OCI-LY7 (cell line): ENCODE data around the gene B4GALNT4. TPM values are rescaled to one million over a fixed set of nuclear protein-coding genes. Genes with fewer than 3 reads are reported as not detected.

ENCODE experiments used
- BruUV-seq: library from RNA; stranded (reverse); fragments of 400-500 nt; replicated peaks from 2 replicates; lab custom pipeline; 2021; lab: Mats Ljungman, UMichigan
- CTCF ChIA-PET: fragments of 300-600 bp; sonication (Branson Sonifier 250); formaldehyde crosslinking; loops from one replicate; lab custom pipeline; 2022; ENCODE audit warnings: antibody characterized with exemption; ENCODE audit not compliant: unreplicated experiment; lab: Charles Lee
- POLR2A ChIA-PET: fragments of 300-600 bp; sonication (Branson Sonifier 250); formaldehyde crosslinking; loops from one replicate; lab custom pipeline; 2022; ENCODE audit warnings: antibody characterized with exemption; lab: Charles Lee
- DNase-seq: peaks from one replicate; pipeline ENCODE4 v3.0.0-alpha.2; 2015; ENCODE audit warnings: low spot score
- H2AFZ ChIP-seq: fragments of 200-600 bp; sonication (generic), shearing (Covaris generic); 2 replicates; pipeline ENCODE4 v1.6.1; 2014; ENCODE audit warnings: mild to moderate bottlenecking, antibody characterized with exemption, low read length, moderate library complexity
- H3K27ac ChIP-seq: fragments of 200-600 bp; sonication (generic); 2 replicates; pipeline ENCODE4 v1.5.1; 2014; ENCODE audit warnings: mixed run types, low read depth, mild to moderate bottlenecking, moderate library complexity, low read length, inconsistent platforms; ENCODE audit not compliant: poor library complexity, severe bottlenecking
- H3K36me3 ChIP-seq: fragments of 200-600 bp; sonication (generic); 2 replicates; pipeline ENCODE4 v1.6.1; 2014; ENCODE audit warnings: mild to moderate bottlenecking, antibody characterized with exemption, low read length, moderate library complexity, mixed read lengths; ENCODE audit not compliant: insufficient read depth
- H3K4me1 ChIP-seq: fragments of 200-600 bp; sonication (generic); 2 replicates; pipeline ENCODE4 v1.5.1; 2014; ENCODE audit warnings: mild to moderate bottlenecking, low read length; ENCODE audit not compliant: insufficient read depth, poor library complexity, severe bottlenecking
- H3K4me2 ChIP-seq: fragments of 200-600 bp; sonication (generic); 2 replicates; pipeline ENCODE4 v1.6.1; 2014; ENCODE audit warnings: mild to moderate bottlenecking, low read length
- H3K4me3 ChIP-seq: fragments of 200-600 bp; sonication (generic); 2 replicates; pipeline ENCODE4 v1.5.1; 2014; ENCODE audit warnings: mild to moderate bottlenecking, low read depth, low read length; ENCODE audit not compliant: poor library complexity, severe bottlenecking
- H3K79me2 ChIP-seq: fragments of 200-600 bp; sonication (generic); 2 replicates; pipeline ENCODE4 v1.6.1; 2016; ENCODE audit warnings: low read depth, mild to moderate bottlenecking, low read length, moderate library complexity, mixed read lengths; ENCODE audit not compliant: insufficient read depth
- H3K9me2 ChIP-seq: fragments of 200-600 bp; sonication (generic); 2 replicates; pipeline ENCODE4 v1.6.1; 2016; ENCODE audit warnings: mild to moderate bottlenecking, low read length, mixed read lengths; ENCODE audit not compliant: insufficient read depth
- H3K9me3 ChIP-seq: fragments of 200-600 bp; sonication (generic); 2 replicates; pipeline ENCODE4 v1.6.1; 2014; ENCODE audit warnings: mild to moderate bottlenecking, mixed run types, low read length, mixed read lengths
- H4K20me1 ChIP-seq: fragments of 200-600 bp; sonication (generic); 2 replicates; pipeline ENCODE4 v1.6.1; 2014; ENCODE audit warnings: mild to moderate bottlenecking, antibody characterized with exemption, low read length, moderate library complexity, mixed read lengths; ENCODE audit not compliant: insufficient read depth
- EZH2phosphoT487 ChIP-seq: fragments of 200-600 bp; sonication (generic); IDR thresholded peaks from 2 replicates; pipeline ENCODE4 v1.6.1; 2018; ENCODE audit warnings: low read depth, borderline replicate concordance, mild to moderate bottlenecking, mixed run types, antibody characterized with exemption, low read length, moderate library complexity, mixed read lengths
- intact Hi-C: fragments of 100-400 bp; cut with micrococcal nuclease; formaldehyde crosslinking; loops from one replicate; pipeline ENCODE4 v1.10.0; 2022; ENCODE audit not compliant: unreplicated experiment
- total RNA-seq, 2 experiments: library from RNA; depleted of rRNA in 1 of 2; stranded (reverse); fragments of >200 nt in 1 of 2; shearing (Covaris generic) in 1 of 2; gene quantifications; 2 replicates each; pipeline ENCODE4 v1.2.3, GENCODE V29; 2014 to 2022
- TF ChIP-seq, protein P1 (sequence below): fragments of 200-600 bp; sonication (generic); conservative IDR thresholded peaks from 2 replicates; pipeline ENCODE4 v1.5.1; 2014; ENCODE audit warnings: mild to moderate bottlenecking, antibody characterized with exemption, low read length, moderate library complexity, mixed read lengths

Gene B4GALNT4
- total RNA-seq, 2 experiments from 2014 or later, result not detected

DNA sequence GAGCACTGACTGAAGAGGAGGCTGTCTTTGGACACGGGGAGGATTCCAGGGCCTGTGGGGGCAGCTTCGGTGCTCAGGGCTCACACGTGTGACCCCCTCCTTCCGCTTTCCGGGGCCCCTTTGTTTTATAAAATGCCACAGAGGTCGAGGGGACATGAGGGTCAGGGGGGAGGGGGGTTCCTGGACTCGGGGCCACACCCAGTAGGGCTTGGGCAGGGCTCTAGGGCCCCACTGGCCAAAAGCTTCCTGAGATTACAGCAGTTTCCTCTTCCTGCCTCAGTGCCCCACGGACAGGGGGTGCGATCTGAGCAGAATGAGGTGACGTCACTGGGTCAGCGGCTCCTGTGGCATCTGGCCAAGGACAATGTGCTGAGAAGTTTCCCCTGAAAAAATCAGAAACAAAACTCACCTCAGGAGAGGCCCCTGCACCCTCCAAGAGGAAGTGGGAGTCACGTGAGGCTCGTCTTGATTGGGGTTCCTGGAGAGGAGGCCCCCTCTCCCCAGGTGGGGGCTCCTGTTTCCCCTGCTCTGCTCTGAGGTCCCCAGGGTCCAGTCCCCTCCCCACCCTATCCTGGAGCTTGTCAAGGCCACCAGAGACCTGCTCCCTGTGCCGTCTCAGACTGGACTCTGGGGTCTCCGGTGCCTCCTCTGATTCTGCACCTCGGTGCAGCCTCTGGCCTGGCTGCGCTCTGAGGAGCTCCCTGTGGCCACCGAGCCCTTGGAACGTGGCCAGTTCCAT, 42.3 kb upstream of the B4GALNT4 start:
- H3K4me2 ChIP-seq, result peak overlapping the region; percentile 76
- H3K4me1 ChIP-seq, result peaks cover 61% of the 10 kb centered on the region
- H2AFZ ChIP-seq, result peak overlapping the region; percentile 53; the same call in 1 of the 2 replicates

DNA sequence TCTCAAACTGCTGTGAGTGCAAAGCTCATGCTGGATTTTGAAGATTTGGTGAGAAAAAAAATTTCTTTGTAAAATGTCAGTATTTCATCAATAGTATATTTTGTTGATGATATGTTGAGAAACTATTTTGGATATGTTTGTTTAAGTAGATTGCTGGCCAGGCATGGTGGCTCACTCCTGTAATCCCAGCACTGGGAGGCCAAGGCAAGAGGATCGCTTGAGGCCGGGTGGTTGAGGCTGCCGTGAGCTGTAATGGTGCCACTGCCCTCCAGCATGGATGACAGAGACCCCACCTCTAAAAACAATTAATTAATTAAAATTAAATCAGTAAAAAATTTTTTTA, 41.7 kb upstream of the B4GALNT4 start:
- Histone ChIP-seq H3K36me3 (0 out of 2 replicates have a peak, but pooled peaks cover 2% of the 10 kb centered on the region), H3K79me2 (no peaks in the 10 kb centered on the region), H2AFZ (peak overlapping the region; percentile 53; the same call in 1 of the 2 replicates), H3K4me2 (peak overlapping the region; percentile 76), H4K20me1 (no peaks in the 10 kb centered on the region), H3K4me1 (peaks cover 66% of the 10 kb centered on the region), H3K9me2 (no peaks in the 10 kb centered on the region), H3K9me3 (peaks cover 3% of the 10 kb centered on the region), H3K27ac (peak overlapping the region; percentile 75), H3K4me3 (peak overlapping the region; percentile 44)
- intact Hi-C loops, result no loop called here
- ChIA-PET POLR2A (interaction anchor here (0.6 to 5.5 kb wide), 4 partner anchors 12 to 28 kb away, joined by 3 to 63 read pairs (median 12); no protein-coding TSS in a partner anchor), CTCF (interaction anchor here (1.4 kb wide), 1 partner anchor 28 kb away, joined by 4 read pairs; no protein-coding TSS in a partner anchor)
- BruUV-seq, result no TSS peak
- DNase-seq, result no peak
- TF ChIP-seq EZH2phosphoT487, result no peak
- TF ChIP-seq, protein P1, sequence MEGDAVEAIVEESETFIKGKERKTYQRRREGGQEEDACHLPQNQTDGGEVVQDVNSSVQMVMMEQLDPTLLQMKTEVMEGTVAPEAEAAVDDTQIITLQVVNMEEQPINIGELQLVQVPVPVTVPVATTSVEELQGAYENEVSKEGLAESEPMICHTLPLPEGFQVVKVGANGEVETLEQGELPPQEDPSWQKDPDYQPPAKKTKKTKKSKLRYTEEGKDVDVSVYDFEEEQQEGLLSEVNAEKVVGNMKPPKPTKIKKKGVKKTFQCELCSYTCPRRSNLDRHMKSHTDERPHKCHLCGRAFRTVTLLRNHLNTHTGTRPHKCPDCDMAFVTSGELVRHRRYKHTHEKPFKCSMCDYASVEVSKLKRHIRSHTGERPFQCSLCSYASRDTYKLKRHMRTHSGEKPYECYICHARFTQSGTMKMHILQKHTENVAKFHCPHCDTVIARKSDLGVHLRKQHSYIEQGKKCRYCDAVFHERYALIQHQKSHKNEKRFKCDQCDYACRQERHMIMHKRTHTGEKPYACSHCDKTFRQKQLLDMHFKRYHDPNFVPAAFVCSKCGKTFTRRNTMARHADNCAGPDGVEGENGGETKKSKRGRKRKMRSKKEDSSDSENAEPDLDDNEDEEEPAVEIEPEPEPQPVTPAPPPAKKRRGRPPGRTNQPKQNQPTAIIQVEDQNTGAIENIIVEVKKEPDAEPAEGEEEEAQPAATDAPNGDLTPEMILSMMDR, result no peak

More for the DNA sequence above, 42.3 kb upstream of the B4GALNT4 start:
- peak; percentile 81 for DNase-seq
- H3K36me3 ChIP-seq, result no peaks in the 10 kb centered on the region
- H3K9me2 ChIP-seq, result no peaks in the 10 kb centered on the region
- peak overlapping the region; percentile 44 for H3K4me3 ChIP-seq
- CTCF ChIA-PET, result interaction anchor here (1.4 kb wide), 1 partner anchor 28 kb away, joined by 4 read pairs; no protein-coding TSS in a partner anchor
- H3K27ac ChIP-seq, result peak overlapping the region; percentile 75
- no peaks in the 10 kb centered on the region for H3K9me3 ChIP-seq
- POLR2A ChIA-PET, result interaction anchor here (0.6 to 5.5 kb wide), 4 partner anchors 12 to 28 kb away, joined by 3 to 63 read pairs (median 12); no protein-coding TSS in a partner anchor
- intact Hi-C loops, result no loop called here
- TF ChIP-seq, protein P1, result no peak; the same call in 1 of the 2 replicates
- TF ChIP-seq EZH2phosphoT487, result no peak
- no peaks in the 10 kb centered on the region for H3K79me2 ChIP-seq
- BruUV-seq, result no TSS peak
- H4K20me1 ChIP-seq, result no peaks in the 10 kb centered on the region
